Neural progenitor cell (in vitro differentiated cells): ENCODE results near the gene DDN.

ENCODE experiments used
- EZH2 ChIP-seq: fragments of 200-600 bp; sonication (generic); IDR thresholded peaks from 2 replicates; pipeline ENCODE4 v1.6.1; 2017; ENCODE audit warnings: antibody characterized with exemption, mild to moderate bottlenecking, moderate library complexity
- TF ChIP-seq, protein P1 (sequence below): fragments of 200-600 bp; sonication (generic); IDR thresholded peaks from 2 replicates; pipeline ENCODE4 v1.5.1; 2017; ENCODE audit warnings: antibody characterized with exemption, mild to moderate bottlenecking

DNA sequence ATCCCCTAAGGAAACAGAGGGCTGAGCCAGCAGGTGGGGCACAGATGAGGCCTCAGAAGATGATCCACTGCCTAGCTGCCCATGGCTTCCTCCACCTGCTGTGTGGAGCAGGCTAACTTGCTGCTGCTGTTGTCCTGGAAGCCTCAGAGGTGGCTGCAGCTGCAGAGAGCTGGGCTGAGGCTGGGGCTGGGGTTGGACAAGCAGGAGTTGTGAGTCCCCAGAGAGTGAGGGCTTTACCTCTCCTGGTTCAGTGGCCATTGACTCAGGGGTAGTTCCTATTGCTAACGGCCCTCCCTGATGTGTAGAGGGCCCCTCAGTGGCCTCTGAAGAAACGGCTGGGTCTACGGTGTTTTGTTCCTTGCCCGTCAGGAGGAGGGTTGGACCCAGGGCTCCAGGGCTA lies 33.1 kb upstream of the DDN start:
- TF ChIP-seq, protein P1, sequence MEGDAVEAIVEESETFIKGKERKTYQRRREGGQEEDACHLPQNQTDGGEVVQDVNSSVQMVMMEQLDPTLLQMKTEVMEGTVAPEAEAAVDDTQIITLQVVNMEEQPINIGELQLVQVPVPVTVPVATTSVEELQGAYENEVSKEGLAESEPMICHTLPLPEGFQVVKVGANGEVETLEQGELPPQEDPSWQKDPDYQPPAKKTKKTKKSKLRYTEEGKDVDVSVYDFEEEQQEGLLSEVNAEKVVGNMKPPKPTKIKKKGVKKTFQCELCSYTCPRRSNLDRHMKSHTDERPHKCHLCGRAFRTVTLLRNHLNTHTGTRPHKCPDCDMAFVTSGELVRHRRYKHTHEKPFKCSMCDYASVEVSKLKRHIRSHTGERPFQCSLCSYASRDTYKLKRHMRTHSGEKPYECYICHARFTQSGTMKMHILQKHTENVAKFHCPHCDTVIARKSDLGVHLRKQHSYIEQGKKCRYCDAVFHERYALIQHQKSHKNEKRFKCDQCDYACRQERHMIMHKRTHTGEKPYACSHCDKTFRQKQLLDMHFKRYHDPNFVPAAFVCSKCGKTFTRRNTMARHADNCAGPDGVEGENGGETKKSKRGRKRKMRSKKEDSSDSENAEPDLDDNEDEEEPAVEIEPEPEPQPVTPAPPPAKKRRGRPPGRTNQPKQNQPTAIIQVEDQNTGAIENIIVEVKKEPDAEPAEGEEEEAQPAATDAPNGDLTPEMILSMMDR, result no peak
- no peak for TF ChIP-seq EZH2
